Keratinocyte (primary cell): ENCODE data around the gene BRINP3. TPM values are rescaled to one million over a fixed set of nuclear protein-coding genes. Genes with fewer than 3 reads are reported as not detected.

Source experiments
- DNase-seq: peaks from one replicate; pipeline ENCODE4 v3.0.0-alpha.2; 2011; ENCODE audit warnings: low read depth, missing footprints, low spot score
- FAIRE-seq: peaks from 2 replicates; lab custom pipeline; 2011; peaks lifted over from hg19 to GRCh38; lab: Jason Lieb, UNC
- H2AFZ ChIP-seq: 2 replicates; pipeline ENCODE4 v1.6.0; 2012; ENCODE audit warnings: low read length, control low read depth, inconsistent platforms; ENCODE audit not compliant: control insufficient read depth
- H3K27ac ChIP-seq: 2 replicates; pipeline ENCODE4 v1.5.1; 2011; ENCODE audit warnings: low read length; ENCODE audit not compliant: control insufficient read depth, insufficient read depth
- H3K27me3 ChIP-seq: 3 replicates; pipeline ENCODE4 v1.6.0; 2011; ENCODE audit warnings: low read length; ENCODE audit not compliant: control insufficient read depth, insufficient read depth; ENCODE audit errors: extremely low read depth
- H3K36me3 ChIP-seq, 2 experiments: 2 replicates in 1 of 2; 3 replicates in 1 of 2; pipeline ENCODE4 v1.5.1; 2011; ENCODE audit warnings: low read length in 2 of 2, mild to moderate bottlenecking in 1 of 2; ENCODE audit not compliant: control insufficient read depth in 2 of 2, insufficient read depth in 2 of 2; ENCODE audit errors: extremely low read depth in 1 of 2
- H3K4me1 ChIP-seq: 3 replicates; pipeline ENCODE4 v1.5.1; 2011; ENCODE audit warnings: low read length; ENCODE audit not compliant: control insufficient read depth, insufficient read depth; ENCODE audit errors: extremely low read depth
- H3K4me2 ChIP-seq: 3 replicates; pipeline ENCODE4 v1.6.0; 2011; ENCODE audit warnings: low read depth, low read length; ENCODE audit not compliant: control insufficient read depth, insufficient read depth; ENCODE audit errors: extremely low read depth
- H3K4me3 ChIP-seq, 3 experiments: fragments of 200-600 bp in 1 of 3; sonication (generic) in 1 of 3; 2 replicates in 2 of 3; 3 replicates in 1 of 3; pipeline ENCODE4 v1.5.1; 2011 to 2016; ENCODE audit warnings: low read length in 3 of 3, mild to moderate bottlenecking in 3 of 3, control low read depth in 2 of 3, inconsistent platforms in 1 of 3, low read depth in 1 of 3, mixed read lengths in 1 of 3, mixed run types in 1 of 3, moderate library complexity in 1 of 3; ENCODE audit not compliant: control insufficient read depth in 2 of 3, insufficient read depth in 2 of 3; ENCODE audit errors: extremely low read depth in 1 of 3
- H3K79me2 ChIP-seq: 2 replicates; pipeline ENCODE4 v1.6.0; 2012; ENCODE audit warnings: low read length; ENCODE audit not compliant: control insufficient read depth, insufficient read depth
- H3K9ac ChIP-seq: 3 replicates; pipeline ENCODE4 v1.6.0; 2011; ENCODE audit warnings: low read length; ENCODE audit not compliant: control insufficient read depth, insufficient read depth; ENCODE audit errors: extremely low read depth
- H3K9me1 ChIP-seq: 3 replicates; pipeline ENCODE4 v1.6.0; 2011; ENCODE audit warnings: low read length; ENCODE audit not compliant: control insufficient read depth, insufficient read depth; ENCODE audit errors: extremely low read depth
- H3K9me3 ChIP-seq: 2 replicates; pipeline ENCODE4 v1.5.1; 2012; ENCODE audit warnings: low read depth, low read length; ENCODE audit not compliant: control insufficient read depth
- H4K20me1 ChIP-seq: 3 replicates; pipeline ENCODE4 v1.6.0; 2011; ENCODE audit warnings: low read length; ENCODE audit not compliant: control insufficient read depth, insufficient read depth; ENCODE audit errors: extremely low read depth
- EZH2 ChIP-seq: IDR thresholded peaks from one replicate; pipeline ENCODE4 v1.6.1; 2012; ENCODE audit warnings: inconsistent platforms, mild to moderate bottlenecking, low read length, moderate library complexity
- dilution Hi-C: fragments of 300-500 bp; cut with MboI; formaldehyde crosslinking; loops from one replicate; pipeline ENCODE4 v1.7.0; 2020; ENCODE audit warnings: low sequenced_read_pairs; ENCODE audit not compliant: extremely low pct_ligation_motif_present
- polyA plus RNA-seq, 5 experiments: library from polyadenylated mRNA; depleted of rRNA in 3 of 5; stranded (reverse) in 3 of 5; stranded (forward) in 1 of 5; unstranded in 1 of 5; fragments of >200 nt; gene quantifications; 1 replicate in 1 of 5; 2 replicates in 3 of 5; 3 replicates in 1 of 5; pipeline versions ENCODE4 v1.2.1 to v1.2.3, GENCODE V29; 2011 to 2012; ENCODE audit warnings: missing spikeins in 2 of 5, low read depth in 1 of 5, low replicate concordance in 1 of 5
- TF ChIP-seq, protein P1 (sequence below), 3 experiments: IDR thresholded peaks in 1 of 3; conservative IDR thresholded peaks in 1 of 3; optimal IDR thresholded peaks in 1 of 3; 2 replicates in 2 of 3; 3 replicates in 1 of 3; pipeline versions ENCODE3 to v1.5.1; 2011; ENCODE audit warnings: low read length in 3 of 3, mild to moderate bottlenecking in 3 of 3, moderate library complexity in 2 of 3, control low read depth in 1 of 3, inconsistent platforms in 1 of 3; ENCODE audit not compliant: insufficient read depth in 2 of 3; ENCODE audit errors: extremely low read depth in 1 of 3

The BRINP3 gene
- polyA plus RNA-seq, 1 donor (not counting 4 experiments of a cell fraction or from before 2014, with no cell fraction given), result not detected

DNA sequence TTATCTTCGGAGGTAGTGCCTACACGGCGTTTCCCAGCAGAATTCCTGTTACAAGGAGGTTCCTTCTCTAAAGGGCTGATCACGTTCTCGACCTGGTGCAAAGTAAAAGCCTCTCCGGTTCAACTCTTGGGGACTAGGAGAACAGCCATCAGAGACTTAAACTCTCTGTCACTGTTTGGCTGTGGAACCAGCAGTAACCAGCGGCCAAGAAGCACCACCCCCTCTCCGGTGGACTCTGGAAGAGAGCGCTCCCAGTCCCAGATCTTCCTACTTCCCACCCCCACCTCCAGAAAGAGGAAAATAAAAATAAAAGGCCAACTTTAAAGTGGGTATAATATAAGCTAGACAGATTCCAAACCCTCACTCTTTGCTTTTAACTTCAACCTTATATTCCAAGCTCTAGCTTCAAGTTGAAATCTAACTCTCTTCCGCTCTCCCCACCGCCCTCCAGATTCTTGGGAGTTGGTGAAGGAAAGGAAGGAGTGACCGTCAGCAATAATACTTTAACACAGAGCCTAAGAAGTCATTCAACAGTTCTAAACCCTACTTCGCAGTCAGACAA lies 2.9 kb downstream of the BRINP3 start:
- Histone ChIP-seq H3K9me1 (no peaks in the 10 kb centered on the region), H3K36me3 (no peaks in the 10 kb centered on the region), H3K9ac (no peak overlapping the region), H4K20me1 (no peaks in the 10 kb centered on the region), H3K9me3 (no peaks in the 10 kb centered on the region), H3K27ac (no peak overlapping the region), H2AFZ (no peak overlapping the region), H3K4me1 (peaks cover 6% of the 10 kb centered on the region), H3K27me3 (peaks cover 42% of the 10 kb centered on the region), H3K4me2 (no peak overlapping the region), H3K79me2 (no peaks in the 10 kb centered on the region), H3K4me3 (no peak overlapping the region)
- TF ChIP-seq EZH2, result no peak
- TF ChIP-seq, protein P1, sequence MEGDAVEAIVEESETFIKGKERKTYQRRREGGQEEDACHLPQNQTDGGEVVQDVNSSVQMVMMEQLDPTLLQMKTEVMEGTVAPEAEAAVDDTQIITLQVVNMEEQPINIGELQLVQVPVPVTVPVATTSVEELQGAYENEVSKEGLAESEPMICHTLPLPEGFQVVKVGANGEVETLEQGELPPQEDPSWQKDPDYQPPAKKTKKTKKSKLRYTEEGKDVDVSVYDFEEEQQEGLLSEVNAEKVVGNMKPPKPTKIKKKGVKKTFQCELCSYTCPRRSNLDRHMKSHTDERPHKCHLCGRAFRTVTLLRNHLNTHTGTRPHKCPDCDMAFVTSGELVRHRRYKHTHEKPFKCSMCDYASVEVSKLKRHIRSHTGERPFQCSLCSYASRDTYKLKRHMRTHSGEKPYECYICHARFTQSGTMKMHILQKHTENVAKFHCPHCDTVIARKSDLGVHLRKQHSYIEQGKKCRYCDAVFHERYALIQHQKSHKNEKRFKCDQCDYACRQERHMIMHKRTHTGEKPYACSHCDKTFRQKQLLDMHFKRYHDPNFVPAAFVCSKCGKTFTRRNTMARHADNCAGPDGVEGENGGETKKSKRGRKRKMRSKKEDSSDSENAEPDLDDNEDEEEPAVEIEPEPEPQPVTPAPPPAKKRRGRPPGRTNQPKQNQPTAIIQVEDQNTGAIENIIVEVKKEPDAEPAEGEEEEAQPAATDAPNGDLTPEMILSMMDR (optimal IDR thresholded peaks at IDR 0.05 in 1 of 3, IDR thresholded peaks at IDR 0.05 in 1 of 3, conservative IDR thresholded peaks at IDR 0.05 in 1 of 3; ENCODE audit: extremely low read depth in 1 of 3, insufficient read depth in 2 of 3, low read length in 3 of 3), result no peak
- dilution Hi-C loops, result no loop called here
- FAIRE-seq (no peak), DNase-seq (no peak)

DNA sequence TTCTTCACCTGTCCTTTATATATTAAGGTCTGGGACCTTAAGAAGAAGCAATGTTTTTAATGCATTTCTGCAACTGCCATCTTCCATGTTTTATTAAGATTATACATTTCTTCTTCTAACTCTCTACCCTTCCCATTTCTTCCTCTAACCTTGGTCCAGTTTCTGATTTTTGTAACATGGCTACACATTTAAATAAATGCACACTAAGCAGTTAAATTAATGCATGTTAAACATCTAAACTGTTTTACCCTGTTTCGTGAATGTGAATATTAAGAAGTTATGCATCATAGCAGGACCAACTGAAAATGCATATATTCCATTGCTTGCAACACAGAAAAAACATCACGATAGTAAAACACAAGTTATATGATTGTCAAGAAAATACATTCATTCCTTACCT lies 3.7 kb downstream of the BRINP3 start:
- Histone ChIP-seq H3K9ac (no peak overlapping the region), H3K27ac (no peak overlapping the region), H3K4me1 (peaks cover 6% of the 10 kb centered on the region), H3K79me2 (no peaks in the 10 kb centered on the region), H3K36me3 (no peaks in the 10 kb centered on the region), H3K4me2 (no peak overlapping the region), H4K20me1 (no peaks in the 10 kb centered on the region), H3K4me3 (no peak overlapping the region), H3K27me3 (peaks cover 40% of the 10 kb centered on the region), H3K9me1 (no peaks in the 10 kb centered on the region), H3K9me3 (no peaks in the 10 kb centered on the region), H2AFZ (no peak overlapping the region)
- dilution Hi-C loops, result no loop called here
- no peak for TF ChIP-seq EZH2
- TF ChIP-seq, protein P1 (optimal IDR thresholded peaks at IDR 0.05 in 1 of 3, IDR thresholded peaks at IDR 0.05 in 1 of 3, conservative IDR thresholded peaks at IDR 0.05 in 1 of 3; ENCODE audit: extremely low read depth in 1 of 3, insufficient read depth in 2 of 3, low read length in 3 of 3), result no peak
- FAIRE-seq, result no peak
- DNase-seq, result no peak
